Measurements from ENCODE around the gene SPECC1L. TPM values are rescaled to one million over a fixed set of nuclear protein-coding genes. Genes with fewer than 3 reads are reported as not detected.
A peak's percentile ranks its signal among the peaks of the same experiment; 100 is the strongest.

Gene SPECC1L
- total and polyA plus RNA-seq, 2 experiments from 2014 or later: 19.7 to 43.2 TPM

DNA sequence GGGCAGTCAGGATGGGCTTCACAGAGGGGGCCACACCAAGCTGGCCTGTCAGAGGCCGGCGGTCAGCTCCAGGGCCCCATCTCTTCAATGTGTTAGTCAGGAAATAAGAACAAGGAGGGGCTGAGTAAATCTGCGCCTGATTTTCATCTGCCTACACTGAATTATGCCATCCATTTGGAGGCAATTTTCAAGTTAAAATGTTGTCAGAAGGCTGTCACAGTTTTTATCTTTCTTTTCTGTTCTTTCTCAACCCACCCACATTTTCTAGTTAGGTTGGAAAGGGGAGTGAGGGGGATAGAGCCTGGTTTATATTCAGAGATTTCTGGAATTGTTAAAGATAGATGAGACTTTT, 175.6 kb downstream of the SPECC1L start:
- Histone ChIP-seq H3K4me3 (no peak overlapping the region), H3K27ac (peak overlapping the region; percentile 69), H3K36me3 (no peaks in the 10 kb centered on the region), H3K4me1 (ENCODE audit: low read depth) (peaks cover 29% of the 10 kb centered on the region), H3K9me3 (ENCODE audit: low read depth) (no peaks in the 10 kb centered on the region), H3K27me3 (no peaks in the 10 kb centered on the region)
- TF ChIP-seq, protein P1, sequence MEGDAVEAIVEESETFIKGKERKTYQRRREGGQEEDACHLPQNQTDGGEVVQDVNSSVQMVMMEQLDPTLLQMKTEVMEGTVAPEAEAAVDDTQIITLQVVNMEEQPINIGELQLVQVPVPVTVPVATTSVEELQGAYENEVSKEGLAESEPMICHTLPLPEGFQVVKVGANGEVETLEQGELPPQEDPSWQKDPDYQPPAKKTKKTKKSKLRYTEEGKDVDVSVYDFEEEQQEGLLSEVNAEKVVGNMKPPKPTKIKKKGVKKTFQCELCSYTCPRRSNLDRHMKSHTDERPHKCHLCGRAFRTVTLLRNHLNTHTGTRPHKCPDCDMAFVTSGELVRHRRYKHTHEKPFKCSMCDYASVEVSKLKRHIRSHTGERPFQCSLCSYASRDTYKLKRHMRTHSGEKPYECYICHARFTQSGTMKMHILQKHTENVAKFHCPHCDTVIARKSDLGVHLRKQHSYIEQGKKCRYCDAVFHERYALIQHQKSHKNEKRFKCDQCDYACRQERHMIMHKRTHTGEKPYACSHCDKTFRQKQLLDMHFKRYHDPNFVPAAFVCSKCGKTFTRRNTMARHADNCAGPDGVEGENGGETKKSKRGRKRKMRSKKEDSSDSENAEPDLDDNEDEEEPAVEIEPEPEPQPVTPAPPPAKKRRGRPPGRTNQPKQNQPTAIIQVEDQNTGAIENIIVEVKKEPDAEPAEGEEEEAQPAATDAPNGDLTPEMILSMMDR (IDR thresholded peaks at IDR 0.05; ENCODE audit: low read depth, low read length): no peak
- no peak for DNase-seq (ENCODE audit: low read depth in 1 of 2, low spot score in 1 of 2)

- Histone ChIP-seq H3K9me3 (ENCODE audit: low read depth) (no peaks in the 10 kb centered on the region), H3K27me3 (no peaks in the 10 kb centered on the region), H3K4me1 (ENCODE audit: low read depth) (peaks cover 28% of the 10 kb centered on the region), H3K4me3 (no peak overlapping the region), H3K36me3 (no peaks in the 10 kb centered on the region), H3K27ac (peak overlapping the region; percentile 78)
- DNase-seq (ENCODE audit: low read depth in 1 of 2, low spot score in 1 of 2): peak; percentile 28 to 30
- TF ChIP-seq, protein P1 (IDR thresholded peaks at IDR 0.05; ENCODE audit: low read depth, low read length): no peak
Observed at GRCh38 chr22:24450610-24451009, 180.0 kb downstream of the SPECC1L start.

DNA sequence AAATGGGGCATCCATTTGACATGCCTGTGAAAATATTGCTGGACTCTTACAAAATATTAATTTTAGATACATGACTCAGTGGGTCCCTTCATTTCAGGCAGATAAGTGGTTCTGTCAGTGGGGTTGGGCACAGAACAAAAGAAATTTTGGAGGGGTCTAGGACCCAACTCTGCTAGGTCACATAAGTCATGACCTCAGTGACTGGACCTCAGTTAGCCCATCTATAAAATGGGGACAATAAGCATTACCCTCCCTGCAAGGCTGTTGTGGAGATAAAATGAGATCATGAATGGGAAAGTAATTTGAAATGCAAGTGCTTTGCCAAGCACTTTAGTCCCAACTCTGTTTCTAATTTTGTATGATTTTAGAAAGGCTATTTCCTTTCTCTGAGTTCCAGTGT, 180.5 kb downstream of the SPECC1L start:
- no peaks in the 10 kb centered on the region for H3K36me3 ChIP-seq
- no peak overlapping the region for H3K4me3 ChIP-seq
- H3K27ac ChIP-seq: peak overlapping the region; percentile 78
- DNase-seq (ENCODE audit: low read depth in 1 of 2, low spot score in 1 of 2): no peak
- TF ChIP-seq, protein P1 (IDR thresholded peaks at IDR 0.05; ENCODE audit: low read depth, low read length): no peak
- peaks cover 25% of the 10 kb centered on the region for H3K4me1 ChIP-seq (ENCODE audit: low read depth)
- no peaks in the 10 kb centered on the region for H3K27me3 ChIP-seq
- H3K9me3 ChIP-seq (ENCODE audit: low read depth): no peaks in the 10 kb centered on the region

GRCh38 chr22:24453853-24454252, 183.2 kb downstream of the SPECC1L start:
- H3K27me3 ChIP-seq: no peaks in the 10 kb centered on the region
- H3K36me3 ChIP-seq: no peaks in the 10 kb centered on the region
- H3K4me3 ChIP-seq: no peak overlapping the region
- TF ChIP-seq, protein P1 (IDR thresholded peaks at IDR 0.05; ENCODE audit: low read depth, low read length): no peak
- DNase-seq (ENCODE audit: low read depth in 1 of 2, low spot score in 1 of 2): no peak
- no peak overlapping the region for H3K27ac ChIP-seq
- no peaks in the 10 kb centered on the region for H3K9me3 ChIP-seq (ENCODE audit: low read depth)
- peaks cover 21% of the 10 kb centered on the region for H3K4me1 ChIP-seq (ENCODE audit: low read depth)

- peaks cover 23% of the 10 kb centered on the region for H3K4me1 ChIP-seq (ENCODE audit: low read depth)
- no peaks in the 10 kb centered on the region for H3K27me3 ChIP-seq
- H3K4me3 ChIP-seq: no peak overlapping the region
- H3K36me3 ChIP-seq: no peaks in the 10 kb centered on the region
- TF ChIP-seq, protein P1 (IDR thresholded peaks at IDR 0.05; ENCODE audit: low read depth, low read length): no peak
- H3K9me3 ChIP-seq (ENCODE audit: low read depth): no peaks in the 10 kb centered on the region
- DNase-seq (ENCODE audit: low read depth in 1 of 2, low spot score in 1 of 2): no peak
- H3K27ac ChIP-seq: no peak overlapping the region
Observed at GRCh38 chr22:24455039-24455438, 184.4 kb downstream of the SPECC1L start.
